ENCODE data around the gene BCLAF1.
"Not testable (repeated sequence)": the region's sequence is repeated elsewhere in the genome, so short reads cannot be mapped to it uniquely, and the experiment has no call there.

Gene BCLAF1

DNA sequence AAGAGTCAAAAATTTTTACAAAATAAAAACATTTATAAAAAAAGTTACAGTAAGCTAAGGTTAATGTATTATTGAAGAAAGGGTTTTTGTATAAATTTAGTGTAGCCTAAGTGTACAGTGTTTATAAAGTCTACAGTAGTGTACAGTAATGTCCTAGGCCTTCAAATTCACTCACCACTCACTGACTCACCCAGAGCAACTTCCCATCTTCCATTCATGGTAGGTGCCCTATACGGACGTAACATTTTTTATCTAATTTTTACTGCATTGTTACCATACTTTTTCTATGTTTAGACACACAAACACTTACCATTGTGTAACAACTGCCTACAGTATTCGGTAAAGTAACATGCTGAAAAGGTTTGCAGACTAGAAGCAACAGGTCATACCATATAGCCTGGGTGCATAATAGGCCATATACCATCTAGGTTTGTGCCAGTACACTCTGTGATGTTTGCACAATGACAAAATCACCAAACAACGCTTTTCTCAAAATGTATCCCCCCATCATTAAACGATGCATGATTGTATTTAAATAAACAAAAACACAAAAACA, 45.5 kb downstream of the BCLAF1 start:
- DNase-seq = no peak

DNA sequence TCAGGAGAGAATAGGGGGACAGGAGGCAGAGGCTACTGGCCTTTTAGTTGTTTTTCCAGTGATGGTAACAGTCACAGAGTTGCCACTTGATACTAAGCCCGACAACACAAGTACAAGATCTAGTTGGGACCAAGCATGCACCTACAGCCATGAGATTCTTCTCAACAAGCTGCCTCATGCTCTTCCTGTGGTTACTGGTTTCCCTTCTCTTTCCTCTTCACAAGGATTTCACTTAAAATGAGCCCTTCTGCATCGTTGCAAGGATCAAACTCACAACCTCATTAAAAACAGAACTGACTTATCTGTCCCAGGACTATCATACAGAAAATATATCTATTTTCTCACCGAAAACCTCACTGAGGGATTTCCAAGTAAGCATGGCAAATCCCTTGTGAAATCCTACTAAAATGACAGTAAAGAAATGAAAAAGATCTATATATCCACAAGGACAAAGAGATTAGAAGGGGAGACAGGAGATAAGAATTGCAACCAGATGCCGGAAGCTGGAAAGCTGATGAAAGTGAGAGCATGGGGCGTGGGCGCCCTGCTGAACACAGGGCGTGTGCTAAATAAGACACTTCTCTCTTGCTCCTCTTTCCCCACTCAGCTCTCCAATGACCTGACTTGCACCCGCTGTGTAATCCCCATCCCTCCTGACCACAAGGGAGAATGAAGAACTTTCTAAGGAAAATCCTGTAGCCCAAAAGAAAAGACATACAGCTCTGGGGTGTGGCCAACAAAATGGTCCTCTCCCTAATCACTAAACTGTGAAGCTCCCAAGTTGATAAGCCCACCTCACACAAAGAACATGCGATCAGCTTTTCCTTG, 53.0 kb downstream of the BCLAF1 start:
- DNase-seq = no peak

DNA sequence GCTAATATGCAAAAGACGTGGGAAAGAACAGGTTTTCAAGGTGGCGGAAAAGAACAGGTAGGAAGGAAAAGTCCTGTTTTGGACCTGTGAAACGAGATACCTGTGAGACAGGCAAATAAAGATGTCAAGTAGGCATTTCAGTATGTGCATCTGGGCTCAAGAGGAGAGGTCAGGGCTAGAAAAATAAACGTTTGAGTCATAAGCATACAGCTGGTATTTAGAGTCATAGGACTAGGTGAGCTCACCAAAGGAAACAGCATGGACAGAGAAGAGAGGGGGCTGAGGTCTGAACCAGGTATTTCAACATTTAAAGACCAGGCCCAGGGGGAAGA, 54.4 kb downstream of the BCLAF1 start:
- no peak for DNase-seq

DNA sequence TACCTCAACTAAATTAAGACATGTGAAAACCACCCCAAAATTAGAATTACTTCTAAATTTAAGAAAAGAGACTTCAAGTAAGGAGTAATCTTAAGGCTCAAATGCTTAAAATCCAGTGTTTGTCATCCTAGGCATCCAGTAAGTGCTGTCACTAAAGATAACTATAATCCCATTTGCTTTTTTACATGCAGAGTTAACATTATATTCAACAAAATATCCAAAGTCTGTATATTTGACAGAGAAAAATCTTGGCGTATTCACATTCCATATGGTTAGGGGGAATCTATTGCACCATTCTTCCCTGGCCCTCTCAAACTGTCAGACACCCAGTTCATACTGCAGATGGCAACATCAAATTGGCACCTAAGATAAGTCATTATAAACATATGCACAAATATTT, 56.9 kb downstream of the BCLAF1 start:
- no peak for DNase-seq

DNA sequence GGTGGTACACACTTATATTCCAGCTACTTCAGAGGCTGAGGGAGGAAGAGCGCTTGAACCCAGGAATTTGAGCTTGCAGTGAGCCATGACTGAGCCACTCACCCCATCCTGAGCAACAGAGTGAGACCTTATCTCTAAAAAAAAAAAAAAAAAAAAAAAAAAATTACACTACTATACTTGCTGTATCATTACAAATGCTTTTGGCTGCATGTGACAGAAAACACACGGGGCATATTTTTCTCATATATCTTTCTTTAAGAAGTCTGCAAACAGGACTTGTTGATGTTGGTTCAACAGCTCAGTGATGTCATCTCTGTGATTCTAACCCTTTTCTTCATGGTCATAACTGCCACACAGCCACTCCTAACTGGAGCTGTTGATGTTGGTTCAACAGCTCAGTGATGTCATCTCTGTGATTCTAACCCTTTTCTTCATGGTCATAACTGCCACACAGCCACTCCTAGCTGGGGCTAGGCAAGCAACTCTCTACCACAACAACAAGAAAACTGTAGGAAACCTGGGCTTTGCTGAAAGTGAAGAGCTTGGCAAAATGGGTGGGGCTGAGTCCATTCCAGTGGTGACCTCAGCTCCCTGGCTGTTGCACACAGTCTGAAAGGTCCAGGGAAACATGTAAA, 59.3 kb downstream of the BCLAF1 start:
- no peak for DNase-seq

DNA sequence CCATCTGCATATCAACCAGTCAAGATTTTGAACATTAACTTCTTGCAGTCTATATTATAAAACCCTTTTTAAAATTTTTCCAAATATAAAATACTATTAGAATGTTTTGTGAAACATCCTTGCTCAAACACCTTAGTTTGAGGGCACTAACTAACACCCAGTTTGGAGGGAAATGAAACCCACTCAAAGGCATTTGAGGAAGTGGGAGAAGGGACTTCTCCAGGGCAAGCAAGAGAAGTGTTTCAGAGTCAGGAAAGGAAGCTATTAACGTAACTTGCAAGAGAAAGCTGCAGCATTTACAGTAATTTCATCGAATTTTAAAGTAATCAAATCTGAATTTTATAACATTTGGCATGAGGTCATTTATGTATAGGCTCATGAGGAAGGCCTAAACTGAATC, 60.8 kb downstream of the BCLAF1 start:
- DNase-seq = no peak

DNA sequence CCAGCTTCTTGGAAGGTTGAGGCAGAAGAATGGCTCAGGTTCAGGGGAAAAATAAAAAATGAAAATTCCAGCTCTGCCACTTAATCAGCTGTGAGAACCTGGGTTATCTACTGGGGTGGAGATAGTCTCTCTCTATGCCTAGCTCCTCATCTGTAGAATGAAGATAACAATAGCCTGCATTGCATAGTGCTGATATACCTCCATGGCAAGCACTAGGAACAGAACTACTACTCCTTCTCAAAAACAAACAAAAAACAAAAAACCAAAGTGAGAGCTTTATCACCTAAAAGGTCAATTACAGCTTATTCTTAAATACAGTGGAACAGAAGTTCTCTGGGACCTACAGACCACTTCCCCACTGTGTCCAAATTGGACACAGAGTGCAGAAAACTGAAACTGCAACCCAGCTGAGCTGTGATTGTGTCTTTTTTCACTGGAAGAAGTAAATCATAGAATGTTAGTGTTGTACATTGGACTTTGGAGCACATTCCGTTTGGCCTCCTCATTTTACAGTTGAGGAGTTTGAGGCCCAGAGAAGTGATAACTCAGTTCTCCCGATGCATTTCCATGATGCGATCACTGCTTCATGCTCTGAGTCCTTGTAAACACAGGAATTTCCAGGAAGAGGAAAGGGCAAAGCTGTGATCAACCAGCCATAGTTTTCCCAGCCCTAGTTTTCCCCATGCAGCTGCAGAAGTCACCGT, 62.8 kb downstream of the BCLAF1 start:
- DNase-seq = no peak

DNA sequence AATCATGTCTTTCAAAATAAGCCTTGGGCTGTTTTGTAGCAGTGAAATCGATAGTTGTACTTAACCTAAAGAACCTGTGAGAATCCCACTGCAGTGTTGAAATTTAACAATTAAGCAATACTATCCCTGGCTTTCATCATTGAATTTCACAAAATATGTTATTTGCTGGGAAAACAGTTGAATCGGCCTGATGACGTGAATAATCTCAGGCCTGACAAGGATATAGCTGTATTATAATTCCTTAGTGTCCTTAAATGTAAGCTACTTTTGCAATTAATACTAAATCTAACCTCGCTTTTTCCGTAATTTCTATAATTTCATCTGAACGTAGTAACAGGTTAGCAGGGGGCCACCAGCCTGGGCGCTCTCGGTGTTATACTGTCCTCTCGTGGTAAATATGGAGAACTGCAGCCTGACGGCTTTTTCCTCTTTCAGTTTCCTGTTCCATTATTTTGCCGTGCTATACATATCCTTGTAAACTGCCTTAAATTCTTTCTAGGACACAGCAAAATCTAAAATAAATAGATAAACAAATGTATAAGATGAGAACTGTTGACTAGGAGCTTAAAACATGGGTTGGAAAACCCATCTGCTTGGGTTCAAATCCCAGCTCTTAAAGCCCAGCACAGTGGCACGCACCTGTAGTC, 63.5 kb downstream of the BCLAF1 start:
- peak in 2 of 4 experiments; percentile 3 to 16 for DNase-seq

DNA sequence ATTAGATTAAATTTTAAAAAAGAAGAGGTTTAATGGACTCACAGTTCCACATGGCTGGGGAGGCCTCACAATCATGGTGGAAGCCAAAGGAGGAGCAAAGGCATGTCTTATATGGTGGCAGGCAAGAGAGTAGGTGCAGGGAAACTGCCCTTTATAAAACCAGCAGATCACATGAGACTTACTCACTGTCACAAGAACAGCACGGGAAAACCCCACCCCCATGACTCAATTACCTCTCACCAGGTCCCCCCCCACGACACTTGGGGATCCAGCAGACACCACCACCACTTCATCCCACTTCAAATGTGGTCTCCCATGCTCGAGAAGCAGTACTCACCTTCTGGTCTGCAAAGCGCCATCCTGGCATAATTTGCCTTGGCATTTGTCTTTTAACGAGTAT, 64.2 kb downstream of the BCLAF1 start:
- no peak for DNase-seq

DNA sequence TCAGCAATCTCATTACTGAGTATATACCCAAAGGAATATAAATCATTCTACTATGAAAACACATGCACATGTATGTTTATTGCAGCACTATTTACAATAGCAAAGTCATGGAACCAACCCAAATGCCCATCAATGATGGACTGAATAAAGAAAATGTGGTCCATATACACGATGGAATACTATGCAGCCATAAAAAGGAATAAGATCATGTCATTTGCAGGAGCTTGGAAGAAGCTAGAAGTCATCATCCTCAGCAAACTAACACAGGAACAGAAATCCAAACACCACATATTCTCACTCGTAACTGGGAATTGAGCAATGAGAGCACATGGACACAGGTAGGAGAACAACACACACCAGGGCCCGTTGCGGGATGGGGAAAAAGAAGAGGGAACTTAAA, 64.7 kb downstream of the BCLAF1 start:
- not testable (repeated sequence) for DNase-seq

DNA sequence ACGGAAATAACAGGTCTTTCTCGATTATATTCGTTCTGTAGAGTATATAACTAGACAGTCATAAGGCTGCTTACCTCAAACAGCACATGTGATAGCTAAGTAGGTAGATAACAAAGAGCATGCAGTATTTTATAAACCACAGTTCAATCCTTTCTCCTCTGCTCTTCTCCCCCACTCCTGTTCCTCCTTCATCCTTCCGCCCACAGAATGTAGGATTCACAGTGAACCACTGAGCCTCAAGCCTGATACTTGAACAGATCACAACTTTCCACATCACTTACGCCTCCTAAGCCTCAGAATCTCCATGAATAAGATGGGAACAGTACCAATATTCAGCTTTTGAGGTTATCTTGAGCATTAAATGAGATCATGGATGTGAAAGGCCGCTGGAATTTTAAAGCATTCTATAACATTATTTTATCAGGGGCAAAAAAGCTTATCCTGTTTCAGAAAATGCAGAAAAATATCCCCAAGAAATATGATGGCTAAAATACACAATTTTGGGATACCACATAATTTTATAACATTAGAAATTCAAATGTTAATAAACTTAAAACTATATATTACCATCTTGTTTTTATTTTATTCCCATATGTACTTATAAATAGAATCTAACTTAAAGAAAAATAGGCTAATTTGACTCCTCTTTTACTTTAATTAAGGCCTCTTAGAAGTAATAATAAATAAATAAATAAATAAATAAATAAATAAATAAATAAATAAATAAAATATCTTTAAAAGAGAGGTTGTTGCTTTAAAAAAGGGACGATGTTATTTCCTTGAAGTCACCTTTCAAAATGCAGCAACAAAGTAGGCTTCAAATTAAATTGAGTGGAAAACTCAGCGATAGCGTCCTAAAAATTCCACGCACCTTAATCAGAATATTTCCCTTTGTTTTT, 72.9 kb downstream of the BCLAF1 start:
- DNase-seq = no peak

DNA sequence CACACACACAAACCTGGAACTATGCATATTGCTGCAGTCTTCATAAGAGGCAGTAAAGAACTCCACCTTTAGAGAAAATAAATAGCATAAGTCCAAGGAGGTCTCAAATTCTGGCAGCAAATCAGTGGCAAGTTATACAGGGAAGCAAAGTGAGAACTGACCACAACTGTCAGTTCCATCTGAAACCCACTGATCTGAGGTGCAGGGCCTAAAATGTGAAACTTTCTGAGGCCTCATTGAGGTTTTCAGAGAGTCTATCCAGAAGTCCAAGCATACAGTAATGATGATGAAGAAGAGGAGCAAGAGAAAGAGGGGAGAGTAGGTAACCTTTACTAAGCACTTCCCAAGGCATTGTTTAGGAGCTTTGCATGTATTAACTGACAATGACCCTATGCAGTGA, 75.8 kb downstream of the BCLAF1 start:
- DNase-seq = no peak

DNA sequence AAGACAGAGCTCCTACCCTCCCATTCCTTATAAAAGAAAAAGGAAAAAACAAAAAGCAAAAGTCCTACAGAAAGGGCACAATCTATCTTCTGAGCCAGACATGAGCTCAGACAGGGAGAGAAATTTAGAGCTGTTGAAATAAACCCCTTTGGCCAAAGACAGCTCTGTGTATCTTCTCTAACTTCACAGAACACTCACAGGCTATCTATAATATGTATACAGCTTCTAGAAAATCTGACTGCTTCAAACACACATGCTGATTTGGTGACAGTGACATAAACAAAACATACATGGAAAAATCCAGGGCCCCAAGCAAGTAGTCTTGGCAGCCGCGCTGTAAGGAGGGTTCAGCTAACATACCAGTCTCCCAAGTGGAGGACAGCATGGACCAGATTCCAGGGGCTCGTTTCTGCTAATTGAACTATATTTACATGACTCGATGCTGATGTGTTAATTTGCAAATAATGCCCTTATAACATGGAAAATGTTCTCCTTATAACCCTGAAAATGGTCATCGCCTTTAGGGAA, 76.6 kb downstream of the BCLAF1 start:
- DNase-seq = no peak

DNA sequence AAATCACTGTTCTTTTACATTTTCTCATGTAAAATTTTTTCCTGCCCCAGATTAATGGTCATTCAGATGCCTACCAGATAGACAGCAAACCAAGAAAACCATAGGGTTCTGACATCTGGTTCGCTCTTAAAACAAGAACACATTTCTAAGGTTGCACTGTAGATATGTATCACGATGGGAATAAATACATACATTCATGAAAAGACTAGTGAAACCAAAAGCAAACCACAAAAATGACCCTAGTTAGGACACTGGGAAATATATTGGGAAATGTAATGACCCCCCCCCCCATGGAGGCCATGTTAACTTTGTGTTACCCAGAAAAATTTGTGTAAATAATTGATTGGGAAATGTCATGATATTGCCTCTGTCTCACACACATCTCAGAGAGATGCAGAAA, 77.0 kb downstream of the BCLAF1 start:
- DNase-seq = no peak

DNA sequence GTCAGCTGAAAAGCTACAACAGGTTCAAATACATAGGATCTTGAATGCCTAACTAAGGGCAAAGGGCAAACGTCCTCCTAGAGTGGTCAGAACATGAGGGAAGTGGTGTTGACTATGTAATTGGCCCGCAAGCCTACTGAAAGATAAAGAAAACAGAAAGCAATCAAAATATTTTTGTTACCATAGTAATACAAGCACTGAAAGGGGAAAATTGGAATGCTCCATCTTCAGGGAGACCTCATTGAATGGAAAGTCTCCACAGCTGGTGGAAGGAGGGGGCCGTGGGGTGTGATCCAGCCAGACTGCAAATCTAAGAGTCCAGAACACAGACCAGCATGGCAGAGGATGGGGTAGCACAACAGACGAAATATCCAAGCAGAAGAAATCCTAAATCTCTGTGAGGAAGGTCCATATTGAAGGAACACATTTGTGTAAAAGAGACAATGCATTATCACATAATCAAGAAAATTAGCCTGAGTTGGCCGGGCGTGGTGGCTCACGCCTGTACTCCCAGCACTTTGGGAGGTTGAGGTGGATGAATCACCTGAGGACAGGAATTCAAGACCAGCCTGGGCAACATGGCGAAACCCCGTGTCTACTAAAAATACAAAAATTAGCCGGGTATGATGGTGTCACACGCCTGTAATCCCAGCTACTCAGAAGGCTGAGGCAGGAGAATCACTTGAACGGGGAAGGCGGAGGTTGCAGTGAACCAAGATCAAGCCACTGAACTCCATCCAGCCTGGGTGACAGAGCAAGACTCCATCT, 79.1 kb downstream of the BCLAF1 start:
- DNase-seq = no peak

DNA sequence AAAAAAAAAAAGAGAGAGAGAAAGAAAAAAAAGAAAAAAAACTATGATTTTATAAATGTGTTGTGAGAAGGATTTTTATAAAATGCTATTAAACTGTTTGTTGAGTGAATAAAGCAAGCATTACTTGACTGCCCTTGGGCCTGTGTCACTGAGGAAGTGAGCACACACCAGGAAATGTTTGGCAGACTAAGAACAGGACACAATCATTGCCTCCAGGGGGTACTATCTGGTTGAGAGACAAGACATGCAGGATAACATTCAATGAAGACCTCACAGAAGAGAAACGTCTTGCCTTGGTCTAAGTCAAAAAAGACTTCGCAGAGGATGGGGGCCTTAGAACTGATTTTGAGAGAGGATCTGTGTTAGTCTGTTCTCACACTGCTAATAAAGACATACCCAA, 80.2 kb downstream of the BCLAF1 start:
- DNase-seq = no peak

DNA sequence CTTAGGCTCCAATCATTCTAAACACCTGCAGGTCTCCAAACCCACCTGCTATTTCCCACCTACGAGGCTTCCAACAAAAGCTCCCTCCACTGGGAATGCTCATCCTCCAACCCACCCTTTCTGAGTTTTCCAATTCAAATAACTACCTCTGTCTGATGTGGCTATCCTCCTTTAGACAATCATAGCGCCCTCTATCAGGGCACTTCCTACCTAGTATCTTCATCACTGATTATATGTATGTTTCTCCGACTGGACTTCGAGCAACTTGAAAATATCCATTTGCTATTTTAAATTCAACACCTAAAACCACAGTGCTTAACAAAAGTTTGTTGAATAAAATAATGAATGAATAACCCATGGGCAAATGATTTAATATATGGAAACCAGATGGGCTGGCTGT, 80.9 kb downstream of the BCLAF1 start:
- DNase-seq = no peak
